Measurements from ENCODE around the gene CASTOR1. TPM values are rescaled to one million over a fixed set of nuclear protein-coding genes. Genes with fewer than 3 reads are reported as not detected.

CASTOR1 gene
- total RNA-seq, 2 donors from 2014 or later, result 19.2 to 19.5 TPM

GRCh38 chr22:30284172-30284571 lies 5.1 kb downstream of the CASTOR1 start:
- 88 to 100% methylated on average over 2 to 9 of the region's 9 CpGs for WGBS, 2 experiments (ENCODE audit: insufficient coverage in 1 of 2, insufficient read length in 1 of 2)
- no peaks in the 10 kb centered on the region for H3K4me1 ChIP-seq (ENCODE audit: control insufficient read depth, insufficient read depth, low read length)
- Mint-ChIP-seq H3K27me3 (ENCODE audit: insufficient read depth) (no peaks in the 10 kb centered on the region), H3K4me3 (no peak overlapping the region), H3K9me3 (no peaks in the 10 kb centered on the region), H3K36me3 (ENCODE audit: low read depth) (no peaks in the 10 kb centered on the region), H3K27ac (no peak overlapping the region), H3K4me1 (peaks cover 4% of the 10 kb centered on the region)
- H3K4me3 ChIP-seq (ENCODE audit: low read length), result no peak overlapping the region
- no peaks in the 10 kb centered on the region for H3K9me3 ChIP-seq (ENCODE audit: control insufficient read depth, low read length)
- no peak for DNase-seq
- H3K27ac ChIP-seq (ENCODE audit: low read depth, low read length), result no peak overlapping the region
- no peaks in the 10 kb centered on the region for H3K36me3 ChIP-seq (ENCODE audit: control insufficient read depth, insufficient read depth, low read length)
- H3K9ac ChIP-seq (ENCODE audit: extremely low read depth, low read length, poor library complexity, severe bottlenecking), result no peak overlapping the region
- TF ChIP-seq CTCF (conservative IDR thresholded peaks at IDR 0.05), result no peak
- no peaks in the 10 kb centered on the region for H3K27me3 ChIP-seq (ENCODE audit: control insufficient read depth, insufficient read depth, low read length, poor library complexity, severe bottlenecking)

GRCh38 chr22:30283342-30283741 lies 6.0 kb downstream of the CASTOR1 start:
- H3K27ac Mint-ChIP-seq, result no peak overlapping the region

GRCh38 chr22:30282616-30283046 lies 6.7 kb downstream of the CASTOR1 start:
- Mint-ChIP-seq H3K4me3 (no peak overlapping the region), H3K36me3 (ENCODE audit: low read depth) (no peaks in the 10 kb centered on the region), H3K27ac (no peak overlapping the region), H3K4me1 (peaks cover 4% of the 10 kb centered on the region), H3K9me3 (no peaks in the 10 kb centered on the region), H3K27me3 (ENCODE audit: insufficient read depth) (no peaks in the 10 kb centered on the region)
- no peak overlapping the region for H3K9ac ChIP-seq (ENCODE audit: extremely low read depth, low read length, poor library complexity, severe bottlenecking)
- DNase-seq, result no peak
- no peak overlapping the region for H3K27ac ChIP-seq (ENCODE audit: low read depth, low read length)
- H3K4me3 ChIP-seq (ENCODE audit: low read length), result no peak overlapping the region
- WGBS, 2 experiments (ENCODE audit: insufficient coverage in 1 of 2, insufficient read length in 1 of 2), result 89 to 94% methylated on average over 3 to 7 of the region's 7 CpGs
- H3K4me1 ChIP-seq (ENCODE audit: control insufficient read depth, insufficient read depth, low read length), result no peaks in the 10 kb centered on the region
- H3K27me3 ChIP-seq (ENCODE audit: control insufficient read depth, insufficient read depth, low read length, poor library complexity, severe bottlenecking), result no peaks in the 10 kb centered on the region
- TF ChIP-seq CTCF (conservative IDR thresholded peaks at IDR 0.05), result no peak
- H3K9me3 ChIP-seq (ENCODE audit: control insufficient read depth, low read length), result no peaks in the 10 kb centered on the region
- H3K36me3 ChIP-seq (ENCODE audit: control insufficient read depth, insufficient read depth, low read length), result no peaks in the 10 kb centered on the region

More at GRCh38 chr22:30283342-30283741, 6.0 kb downstream of the CASTOR1 start:
- no peak overlapping the region for H3K4me3 Mint-ChIP-seq
- H3K36me3 Mint-ChIP-seq (ENCODE audit: low read depth), result no peaks in the 10 kb centered on the region
- Histone ChIP-seq H3K9ac (ENCODE audit: extremely low read depth, low read length, poor library complexity, severe bottlenecking) (no peak overlapping the region), H3K4me3 (ENCODE audit: low read length) (no peak overlapping the region), H3K27me3 (ENCODE audit: control insufficient read depth, insufficient read depth, low read length, poor library complexity, severe bottlenecking) (no peaks in the 10 kb centered on the region), H3K9me3 (ENCODE audit: control insufficient read depth, low read length) (no peaks in the 10 kb centered on the region), H3K27ac (ENCODE audit: low read depth, low read length) (no peak overlapping the region), H3K36me3 (ENCODE audit: control insufficient read depth, insufficient read depth, low read length) (no peaks in the 10 kb centered on the region), H3K4me1 (ENCODE audit: control insufficient read depth, insufficient read depth, low read length) (no peaks in the 10 kb centered on the region)
- DNase-seq, result no peak
- no peak for TF ChIP-seq CTCF (conservative IDR thresholded peaks at IDR 0.05)
- H3K4me1 Mint-ChIP-seq, result peaks cover 3% of the 10 kb centered on the region
- no peaks in the 10 kb centered on the region for H3K9me3 Mint-ChIP-seq
- H3K27me3 Mint-ChIP-seq (ENCODE audit: insufficient read depth), result no peaks in the 10 kb centered on the region
- WGBS, 2 experiments (ENCODE audit: insufficient coverage in 1 of 2, insufficient read length in 1 of 2), result 94 to 100% methylated on average over 3 to 4 of the region's 4 CpGs

All from endodermal cell (in vitro differentiated cells).